LNCaP clone FGC (cell line): ENCODE data around the gene ARHGEF4.

Experiments
- DNase-seq: peaks from one replicate; pipeline ENCODE4 v3.0.0-alpha.2; 2011; ENCODE audit warnings: low read depth
- H3K4me3 ChIP-seq: 2 replicates; pipeline ENCODE4 v1.5.1; 2011; ENCODE audit warnings: mild to moderate bottlenecking, low read depth, low read length, control low read depth
- CTCF ChIP-seq: IDR thresholded peaks from 2 replicates; pipeline ENCODE4 v1.5.1; 2012; ENCODE audit warnings: mild to moderate bottlenecking; ENCODE audit not compliant: control insufficient read depth, insufficient read depth; ENCODE audit errors: extremely low read depth

ARHGEF4 gene

GRCh38 chr2:131040661-131041401 is 204.1 kb downstream of the ARHGEF4 start:
- no peak overlapping the region for H3K4me3 ChIP-seq
- DNase-seq, result no peak
- no peak for TF ChIP-seq CTCF

- TF ChIP-seq CTCF, result no peak
- no peak for DNase-seq
- no peak overlapping the region for H3K4me3 ChIP-seq
These were observed 204.9 kb downstream of the ARHGEF4 start for GRCh38 chr2:131041402-131042147.

GRCh38 chr2:131042148-131042775 is 205.5 kb downstream of the ARHGEF4 start:
- TF ChIP-seq CTCF, result no peak
- H3K4me3 ChIP-seq, result no peak overlapping the region
- no peak for DNase-seq

GRCh38 chr2:131043199-131044074 is 206.7 kb downstream of the ARHGEF4 start:
- H3K4me3 ChIP-seq, result no peak overlapping the region
- no peak for TF ChIP-seq CTCF
- DNase-seq, result no peak

GRCh38 chr2:131044075-131044756 is 207.5 kb downstream of the ARHGEF4 start:
- DNase-seq, result no peak
- TF ChIP-seq CTCF, result no peak

GRCh38 chr2:131044757-131045150 is 208.0 kb downstream of the ARHGEF4 start:
- H3K4me3 ChIP-seq, result no peak overlapping the region
- no peak for TF ChIP-seq CTCF

More at GRCh38 chr2:131044075-131044756, 207.5 kb downstream of the ARHGEF4 start:
- H3K4me3 ChIP-seq, result no peak overlapping the region

More at GRCh38 chr2:131044757-131045150, 208.0 kb downstream of the ARHGEF4 start:
- no peak for DNase-seq
